ENCODE results near the gene DUOX2.

DNA sequence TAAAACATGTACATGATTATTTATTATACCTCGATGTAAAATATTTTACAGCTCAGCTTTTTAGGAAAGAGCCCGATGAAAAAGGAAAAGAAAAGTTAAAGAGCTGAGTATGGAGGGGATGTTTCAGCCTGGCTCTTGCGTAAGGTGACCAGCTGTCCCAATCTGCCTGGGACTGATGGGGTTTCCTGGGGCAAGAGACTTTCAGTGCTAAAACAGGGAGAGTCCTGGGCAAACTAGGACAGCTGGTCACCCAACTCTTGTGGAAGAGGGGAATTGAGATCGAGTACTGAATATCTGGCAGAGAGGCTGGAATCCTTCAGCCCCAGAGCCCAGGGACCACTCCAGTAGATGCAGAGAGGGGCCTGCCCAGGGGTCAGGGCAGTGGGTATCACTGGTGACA, 21.0 kb downstream of the DUOX2 start:
- TF ChIP-seq YY1 (IDR thresholded peaks at IDR 0.05; ENCODE audit: insufficient read depth, insufficient read length) (no peak), ZNF274 (IDR thresholded peaks at IDR 0.05; ENCODE audit: low read depth, low read length) (no peak)
